Measurements from ENCODE around the gene CNIH3.

- TF ChIP-seq CTCF (IDR thresholded peaks at IDR 0.05; ENCODE audit: low read length) = no peak
- no peak for TF ChIP-seq EZH2 (IDR thresholded peaks at IDR 0.05; ENCODE audit: borderline replicate concordance, low read length)
Observed at GRCh38 chr1:224785040-224785328, 168.9 kb downstream of the CNIH3 start.

Measured in OCI-LY1 (cell line).